Colonic mucosa (tissue), 4 donors: ENCODE results near the gene SMIM15. TPM values are rescaled to one million over a fixed set of nuclear protein-coding genes. Genes with fewer than 3 reads are reported as not detected.
A peak's percentile ranks its signal among the peaks of the same experiment; 100 is the strongest.

ENCODE experiments used
- DNase-seq: peaks from one replicate; pipeline ENCODE4 v3.0.0-alpha.2; 2020
- H3K27ac ChIP-seq: fragments of 200-600 bp; one replicate; pipeline ENCODE4 v1.8.0; 2021
- H3K27me3 ChIP-seq: fragments of 200-600 bp; one replicate; pipeline ENCODE4 v1.8.0; 2021
- H3K36me3 ChIP-seq: fragments of 200-600 bp; one replicate; pipeline ENCODE4 v1.8.0; 2021
- H3K4me1 ChIP-seq: fragments of 200-600 bp; one replicate; pipeline ENCODE4 v1.8.0; 2021; ENCODE audit warnings: mild to moderate bottlenecking
- H3K4me3 ChIP-seq: fragments of 200-600 bp; one replicate; pipeline ENCODE4 v1.8.0; 2021
- H3K9ac ChIP-seq, 2 donors: one replicate each; pipeline ENCODE4 v1.7.0; 2013; ENCODE audit warnings: control low read depth in 2 of 2, low read depth in 2 of 2, low read length in 2 of 2
- H3K9me3 ChIP-seq: fragments of 200-600 bp; one replicate; pipeline ENCODE4 v1.8.0; 2021
- CTCF ChIP-seq: fragments of 200-600 bp; IDR thresholded peaks from one replicate; pipeline ENCODE4 v1.8.0; 2022; ENCODE audit warnings: antibody characterized with exemption, mild to moderate bottlenecking
- intact Hi-C: fragments of 100-400 bp; cut with DNase I; formaldehyde crosslinking; loops from one replicate; pipeline ENCODE4 v1.14.1; 2022
- total RNA-seq, 2 donors: library from RNA; stranded (reverse); fragmentation: NEBNext Ultra II Directional in 1 of 2; extraction: Animal tissue kit (Norgen Biotek cat#: 25700) in 1 of 2; gene quantifications; one replicate each; pipeline ENCODE4 v1.2.1, GENCODE V29; 2021
- donor health status: healthy.
- donor health status: DM: no; HTN: no; CAD: no.
- donor health status: DM: no; HTN: no; CAD: no.

Gene SMIM15
- total RNA-seq: 100 to 1,000 TPM in 1 of 2 donors, 10 to 100 TPM in 1; 99.6 to 123 TPM

GRCh38 chr5:61162010-61162831 lies at the start of gene SMIM15:
TSS of gene SMIM15 (minus strand) at chr5:61162468. CDS start at chr5:61160171, 2,297 bp downstream.
- Histone ChIP-seq H3K36me3 (no peaks in the 10 kb centered on the region), H3K9me3 (no peaks in the 10 kb centered on the region), H3K9ac (peak within 1 kb of the TSS; percentile 87 to 97), H3K27me3 (no peaks in the 10 kb centered on the region), H3K4me1 (peaks cover 10% of the 10 kb centered on the region), H3K4me3 (peak within 1 kb of the TSS; percentile 56), H3K27ac (peak within 1 kb of the TSS; percentile 92)
- intact Hi-C loops: loop anchor here (5.0 kb wide), 1 partner anchor 175 kb away; no protein-coding TSS in a partner anchor
- peak; percentile 93 for DNase-seq
- TF ChIP-seq CTCF: no peak

GRCh38 chr5:61207884-61208283 lies 45.6 kb upstream of the SMIM15 start:
- DNase-seq: no peak
- no peak for TF ChIP-seq CTCF
- Histone ChIP-seq H3K9me3 (no peaks in the 10 kb centered on the region), H3K4me3 (no peak overlapping the region), H3K27me3 (no peaks in the 10 kb centered on the region), H3K27ac (no peak overlapping the region), H3K9ac (no peak overlapping the region), H3K36me3 (no peaks in the 10 kb centered on the region), H3K4me1 (no peaks in the 10 kb centered on the region)
- intact Hi-C loops: no loop called here

GRCh38 chr5:61205013-61205412 lies 42.7 kb upstream of the SMIM15 start:
- Histone ChIP-seq H3K27me3 (no peaks in the 10 kb centered on the region), H3K9ac (no peak overlapping the region), H3K27ac (no peak overlapping the region), H3K4me3 (no peak overlapping the region), H3K36me3 (no peaks in the 10 kb centered on the region), H3K4me1 (no peaks in the 10 kb centered on the region), H3K9me3 (no peaks in the 10 kb centered on the region)
- DNase-seq: no peak
- TF ChIP-seq CTCF: no peak
- intact Hi-C loops: no loop called here

GRCh38 chr5:61202213-61202612 lies 39.9 kb upstream of the SMIM15 start:
- no peak overlapping the region for H3K4me3 ChIP-seq
- TF ChIP-seq CTCF: no peak
- H3K4me1 ChIP-seq: no peaks in the 10 kb centered on the region
- H3K9me3 ChIP-seq: no peaks in the 10 kb centered on the region
- intact Hi-C loops: no loop called here
- H3K9ac ChIP-seq: no peak overlapping the region
- H3K27ac ChIP-seq: no peak overlapping the region
- no peaks in the 10 kb centered on the region for H3K36me3 ChIP-seq
- H3K27me3 ChIP-seq: no peaks in the 10 kb centered on the region
- no peak for DNase-seq

- H3K4me1 ChIP-seq: no peaks in the 10 kb centered on the region
- no peak overlapping the region for H3K9ac ChIP-seq
- DNase-seq: no peak
- intact Hi-C loops: no loop called here
- no peaks in the 10 kb centered on the region for H3K36me3 ChIP-seq
- no peak overlapping the region for H3K27ac ChIP-seq
- no peaks in the 10 kb centered on the region for H3K9me3 ChIP-seq
- TF ChIP-seq CTCF: no peak
- H3K27me3 ChIP-seq: no peaks in the 10 kb centered on the region
- H3K4me3 ChIP-seq: no peak overlapping the region
Measured at GRCh38 chr5:61200582-61201155, 38.4 kb upstream of the SMIM15 start.
